Activated T-helper 17 cell treated with anti-CD3 and anti-CD28 coated beads, Interleukin-2, amount 50 U/mL, for 72 hours (primary cell): ENCODE measurements around the gene RNASEH2B. TPM values are rescaled to one million over a fixed set of nuclear protein-coding genes. Genes with fewer than 3 reads are reported as not detected.
A peak's percentile ranks its signal among the peaks of the same experiment; 100 is the strongest.

Experiments used
- ATAC-seq: fragments of 150-1000 bp; cut with Tn5 transposase; replicated peaks from 2 replicates; pipeline ENCODE4 v1.10.0; 2021; ENCODE audit warnings: mild to moderate bottlenecking, moderate library complexity
- H3K27ac Mint-ChIP-seq: one replicate; pipeline ENCODE4 v1.8.0; 2022; ENCODE audit warnings: mixed read lengths
- H3K27me3 Mint-ChIP-seq: one replicate; pipeline ENCODE4 v1.8.0; 2022; ENCODE audit warnings: mixed read lengths
- H3K36me3 Mint-ChIP-seq: one replicate; pipeline ENCODE4 v1.8.0; 2022; ENCODE audit warnings: low read depth, mild to moderate bottlenecking, mixed read lengths
- H3K4me1 Mint-ChIP-seq: one replicate; pipeline ENCODE4 v1.8.0; 2022; ENCODE audit warnings: mixed read lengths
- H3K4me3 Mint-ChIP-seq: one replicate; pipeline ENCODE4 v1.8.0; 2022; ENCODE audit warnings: mild to moderate bottlenecking, mixed read lengths
- H3K9me3 Mint-ChIP-seq: one replicate; pipeline ENCODE4 v1.8.0; 2022; ENCODE audit warnings: mixed read lengths
- total RNA-seq, 2 donors: library from RNA; stranded (reverse); gene quantifications; one replicate each; pipeline ENCODE4 v1.2.3, GENCODE V29; 2022

The RNASEH2B gene
- total RNA-seq, 2 donors from 2014 or later = 29.8 to 58.7 TPM

- no peaks in the 10 kb centered on the region for H3K36me3 Mint-ChIP-seq
- H3K4me3 Mint-ChIP-seq = peak overlapping the region; percentile 81
- peaks cover 26% of the 10 kb centered on the region for H3K4me1 Mint-ChIP-seq
- peak overlapping the region; percentile 85 for H3K27ac Mint-ChIP-seq
- peaks cover 6% of the 10 kb centered on the region for H3K9me3 Mint-ChIP-seq
- peak; percentile 57 for ATAC-seq
- no peaks in the 10 kb centered on the region for H3K27me3 Mint-ChIP-seq
These were observed 17.2 kb upstream of the RNASEH2B start for GRCh38 chr13:50892210-50892944.

- Mint-ChIP-seq H3K4me1 (peaks cover 26% of the 10 kb centered on the region), H3K27me3 (no peaks in the 10 kb centered on the region), H3K9me3 (peaks cover 4% of the 10 kb centered on the region), H3K36me3 (no peaks in the 10 kb centered on the region), H3K4me3 (peak overlapping the region; percentile 81), H3K27ac (peak overlapping the region; percentile 85)
- peak; percentile 95 for ATAC-seq
These were observed 16.3 kb upstream of the RNASEH2B start for GRCh38 chr13:50893211-50893852.

GRCh38 chr13:50894012-50894411 lies 15.6 kb upstream of the RNASEH2B start:
- peaks cover 4% of the 10 kb centered on the region for H3K9me3 Mint-ChIP-seq
- H3K27ac Mint-ChIP-seq = peak overlapping the region; percentile 85
- no peaks in the 10 kb centered on the region for H3K36me3 Mint-ChIP-seq
- H3K4me3 Mint-ChIP-seq = peak overlapping the region; percentile 81
- no peaks in the 10 kb centered on the region for H3K27me3 Mint-ChIP-seq
- ATAC-seq = no peak
- peaks cover 26% of the 10 kb centered on the region for H3K4me1 Mint-ChIP-seq

- Mint-ChIP-seq H3K4me3 (peak overlapping the region; percentile 81), H3K36me3 (no peaks in the 10 kb centered on the region), H3K4me1 (peaks cover 26% of the 10 kb centered on the region), H3K9me3 (peaks cover 4% of the 10 kb centered on the region), H3K27me3 (no peaks in the 10 kb centered on the region), H3K27ac (peak overlapping the region; percentile 85)
- no peak for ATAC-seq
These were observed 15.1 kb upstream of the RNASEH2B start for GRCh38 chr13:50894504-50894903.

- H3K27me3 Mint-ChIP-seq = no peaks in the 10 kb centered on the region
- no peak for ATAC-seq
- H3K4me1 Mint-ChIP-seq = peaks cover 14% of the 10 kb centered on the region
- no peak overlapping the region for H3K4me3 Mint-ChIP-seq
- H3K9me3 Mint-ChIP-seq = peaks cover 4% of the 10 kb centered on the region
- no peak overlapping the region for H3K27ac Mint-ChIP-seq
- no peaks in the 10 kb centered on the region for H3K36me3 Mint-ChIP-seq
These were observed 11.3 kb upstream of the RNASEH2B start for GRCh38 chr13:50898338-50898737.

- H3K4me1 Mint-ChIP-seq = no peaks in the 10 kb centered on the region
- H3K27me3 Mint-ChIP-seq = no peaks in the 10 kb centered on the region
- H3K4me3 Mint-ChIP-seq = no peak overlapping the region
- H3K27ac Mint-ChIP-seq = no peak overlapping the region
- ATAC-seq = no peak
- no peaks in the 10 kb centered on the region for H3K9me3 Mint-ChIP-seq
- no peaks in the 10 kb centered on the region for H3K36me3 Mint-ChIP-seq
These were observed 7.9 kb upstream of the RNASEH2B start for GRCh38 chr13:50901701-50902100.

- no peak for ATAC-seq
- Mint-ChIP-seq H3K27me3 (no peaks in the 10 kb centered on the region), H3K27ac (no peak overlapping the region), H3K36me3 (no peaks in the 10 kb centered on the region), H3K9me3 (no peaks in the 10 kb centered on the region), H3K4me3 (no peak overlapping the region), H3K4me1 (no peaks in the 10 kb centered on the region)
These were observed 4.3 kb upstream of the RNASEH2B start for GRCh38 chr13:50905256-50905655.

GRCh38 chr13:50907781-50908180 lies 1.8 kb upstream of the RNASEH2B start:
- H3K4me3 Mint-ChIP-seq = no peak overlapping the region

GRCh38 chr13:50908371-50908770 lies 1.2 kb upstream of the RNASEH2B start:
- H3K4me1 Mint-ChIP-seq = peaks cover 16% of the 10 kb centered on the region
- no peaks in the 10 kb centered on the region for H3K27me3 Mint-ChIP-seq
- no peaks in the 10 kb centered on the region for H3K36me3 Mint-ChIP-seq
- no peak for ATAC-seq
- H3K4me3 Mint-ChIP-seq = no peak overlapping the region
- H3K27ac Mint-ChIP-seq = no peak overlapping the region
- no peaks in the 10 kb centered on the region for H3K9me3 Mint-ChIP-seq

More at GRCh38 chr13:50907781-50908180, 1.8 kb upstream of the RNASEH2B start:
- Mint-ChIP-seq H3K27ac (no peak overlapping the region), H3K36me3 (no peaks in the 10 kb centered on the region), H3K4me1 (peaks cover 16% of the 10 kb centered on the region), H3K27me3 (no peaks in the 10 kb centered on the region), H3K9me3 (no peaks in the 10 kb centered on the region)
- ATAC-seq = no peak

- H3K27me3 Mint-ChIP-seq = no peaks in the 10 kb centered on the region
- no peaks in the 10 kb centered on the region for H3K36me3 Mint-ChIP-seq
- peak overlapping the region; percentile 88 for H3K27ac Mint-ChIP-seq
- peak; percentile 16 for ATAC-seq
- H3K4me1 Mint-ChIP-seq = peaks cover 25% of the 10 kb centered on the region
- H3K9me3 Mint-ChIP-seq = no peaks in the 10 kb centered on the region
- peak overlapping the region; percentile 92 for H3K4me3 Mint-ChIP-seq
These were observed 854 bp downstream of the RNASEH2B start for GRCh38 chr13:50910485-50910805.

- Mint-ChIP-seq H3K36me3 (no peaks in the 10 kb centered on the region), H3K27me3 (no peaks in the 10 kb centered on the region), H3K9me3 (no peaks in the 10 kb centered on the region), H3K4me3 (peak overlapping the region; percentile 92), H3K4me1 (peaks cover 26% of the 10 kb centered on the region), H3K27ac (peak overlapping the region; percentile 88)
- ATAC-seq = no peak
These were observed 1.6 kb downstream of the RNASEH2B start for GRCh38 chr13:50911081-50911631.

- Mint-ChIP-seq H3K27ac (peak overlapping the region; percentile 88), H3K36me3 (no peaks in the 10 kb centered on the region), H3K27me3 (no peaks in the 10 kb centered on the region), H3K9me3 (no peaks in the 10 kb centered on the region), H3K4me1 (peaks cover 32% of the 10 kb centered on the region), H3K4me3 (peak overlapping the region; percentile 92)
- ATAC-seq = peak; percentile 38
These were observed 2.6 kb downstream of the RNASEH2B start for GRCh38 chr13:50911937-50912795.

GRCh38 chr13:50912851-50913250 lies 3.3 kb downstream of the RNASEH2B start:
- Mint-ChIP-seq H3K9me3 (no peaks in the 10 kb centered on the region), H3K36me3 (no peaks in the 10 kb centered on the region), H3K27ac (no peak overlapping the region), H3K4me3 (no peak overlapping the region), H3K4me1 (peaks cover 33% of the 10 kb centered on the region), H3K27me3 (no peaks in the 10 kb centered on the region)
- ATAC-seq = no peak

- H3K36me3 Mint-ChIP-seq = no peaks in the 10 kb centered on the region
- H3K27ac Mint-ChIP-seq = peak overlapping the region; percentile 58
- peak overlapping the region; percentile 42 for H3K4me3 Mint-ChIP-seq
- ATAC-seq = no peak
- H3K4me1 Mint-ChIP-seq = peaks cover 43% of the 10 kb centered on the region
- no peaks in the 10 kb centered on the region for H3K27me3 Mint-ChIP-seq
- H3K9me3 Mint-ChIP-seq = no peaks in the 10 kb centered on the region
These were observed 4.6 kb downstream of the RNASEH2B start for GRCh38 chr13:50914176-50914700.
